ENCODE data around the gene ZNF738. TPM values are rescaled to one million over a fixed set of nuclear protein-coding genes. Genes with fewer than 3 reads are reported as not detected.
"Not testable (repeated sequence)": the region's sequence is repeated elsewhere in the genome, so short reads cannot be mapped to it uniquely, and the experiment has no call there.

ZNF738 gene
- total RNA-seq = 10 to 100 TPM; 12.4 to 15.5 TPM

- Mint-ChIP-seq H3K9me3 (peaks cover 0 to 4% of the 10 kb centered on the region in 2 donors), H3K27ac (peak within 1 kb of the TSS; percentile 90 to 98), H3K36me3 (peaks cover 19 to 43% of the 10 kb centered on the region in 2 donors)
- ATAC-seq (peak; percentile 98), DNase-seq (ENCODE audit: low spot score in 2 of 2) (peak; percentile 82 to 91)
Observed at GRCh38 chr19:21358768-21359451, at the start of gene ZNF738. TSS of gene ZNF738 (plus strand) at chr19:21359000. CDS start at chr19:21359141, 141 bp downstream.

DNA sequence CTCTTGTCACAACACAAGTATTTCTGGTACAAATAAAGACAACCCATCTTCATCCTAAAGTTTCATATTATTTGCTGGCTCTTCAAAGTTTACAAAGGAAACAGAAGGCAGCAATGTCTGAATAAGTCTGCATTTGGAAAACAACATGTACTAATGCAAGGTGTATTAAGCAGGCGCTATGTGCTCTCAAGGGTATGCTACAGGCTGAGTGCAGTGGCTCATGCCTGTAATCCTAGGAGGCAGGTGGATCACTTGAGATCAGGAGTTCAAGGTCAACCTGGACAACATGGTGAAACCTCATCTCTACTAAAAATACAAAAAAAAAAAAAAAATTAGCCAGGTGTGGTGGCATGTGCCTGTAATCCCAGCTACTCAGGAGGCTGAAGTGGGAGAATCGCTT is 46.0 kb upstream of the ZNF738 start:
- H3K36me3 Mint-ChIP-seq = peaks cover 12 to 51% of the 10 kb centered on the region in 2 donors
- not testable (repeated sequence) for ATAC-seq; H3K27ac Mint-ChIP-seq; H3K9me3 Mint-ChIP-seq; DNase-seq (ENCODE audit: low spot score in 2 of 2)

- H3K27ac Mint-ChIP-seq = peak overlapping the region in 1 of 2 donors; percentile 51
- H3K9me3 Mint-ChIP-seq = no peaks in the 10 kb centered on the region
- ATAC-seq = peak; percentile 9 to 39
- DNase-seq (ENCODE audit: low spot score in 2 of 2) = no peak
- H3K36me3 Mint-ChIP-seq = peaks cover 6 to 49% of the 10 kb centered on the region in 2 donors
Observed at GRCh38 chr19:21314676-21315075, 44.1 kb upstream of the ZNF738 start.

DNA sequence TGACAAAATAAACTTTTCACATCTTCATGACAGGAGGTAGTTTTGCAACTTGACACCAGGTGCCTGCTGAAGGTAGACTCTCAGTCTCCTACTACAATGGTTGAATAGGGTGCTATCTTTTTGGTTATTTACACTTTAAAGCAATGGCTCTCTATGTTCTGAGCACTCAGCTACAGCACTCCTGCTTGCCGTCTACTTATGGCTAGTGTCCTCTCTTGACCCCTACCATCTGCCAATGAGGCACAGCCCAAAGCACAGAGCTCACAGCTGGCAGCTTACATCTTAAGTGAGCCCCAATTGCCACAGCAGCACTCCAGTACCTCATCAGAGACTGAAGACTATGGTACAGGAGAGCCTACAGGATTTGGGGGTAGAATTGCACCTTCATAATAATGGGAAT is 41.0 kb upstream of the ZNF738 start:
- H3K9me3 Mint-ChIP-seq = peaks cover 0 to 4% of the 10 kb centered on the region in 2 donors
- H3K27ac Mint-ChIP-seq = no peak overlapping the region
- peaks cover 6 to 69% of the 10 kb centered on the region in 2 donors for H3K36me3 Mint-ChIP-seq
- DNase-seq (ENCODE audit: low spot score in 2 of 2) = no peak
- no peak for ATAC-seq

DNA sequence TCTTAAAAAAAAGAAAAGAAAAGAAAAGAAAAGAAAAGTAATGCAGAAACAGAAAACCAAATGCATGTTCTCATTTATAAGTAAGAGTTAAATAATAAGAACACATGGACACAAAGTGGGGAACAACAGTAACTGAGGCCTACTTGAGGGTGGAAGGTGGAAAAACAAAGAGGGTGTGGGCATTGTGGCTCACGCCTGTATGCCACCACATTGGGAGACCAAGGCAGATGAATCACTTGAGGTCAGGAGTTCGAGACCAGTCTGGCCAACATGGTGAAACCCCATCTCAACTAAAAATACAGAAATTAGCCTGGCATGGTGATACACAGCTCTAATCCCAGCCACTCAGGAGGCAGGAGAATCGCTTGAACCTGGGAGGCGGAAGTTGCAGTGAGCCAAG is 37.7 kb upstream of the ZNF738 start:
- peak in 1 of 2 donors; percentile 84 for ATAC-seq
- Mint-ChIP-seq H3K27ac (peak overlapping the region; percentile 25 to 63), H3K36me3 (peaks cover 13 to 80% of the 10 kb centered on the region in 2 donors), H3K9me3 (peaks cover 4 to 13% of the 10 kb centered on the region in 2 donors)
- no peak for DNase-seq (ENCODE audit: low spot score in 2 of 2)

DNA sequence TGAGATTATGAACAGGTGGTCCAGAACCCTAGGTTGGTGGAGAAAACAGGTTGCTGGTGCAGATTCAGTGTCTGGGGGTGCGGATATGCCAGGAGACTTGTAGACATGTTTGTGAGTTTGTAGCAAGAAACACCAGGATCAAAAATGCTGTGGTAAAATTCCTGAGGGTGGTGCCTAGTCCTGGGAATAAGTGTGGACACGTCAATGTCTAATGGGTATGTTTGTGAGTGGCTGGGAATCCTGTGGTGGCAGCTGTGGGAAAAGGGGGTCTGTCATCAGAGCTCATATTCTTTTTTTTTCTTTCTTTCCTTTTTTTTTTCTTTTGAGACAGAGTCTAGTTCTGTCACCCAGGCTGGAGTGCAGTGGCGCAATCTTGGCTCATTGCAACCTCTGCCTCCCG is 36.8 kb upstream of the ZNF738 start:
- Mint-ChIP-seq H3K27ac (peak overlapping the region; percentile 9 to 63), H3K9me3 (peaks cover 7 to 17% of the 10 kb centered on the region in 2 donors), H3K36me3 (peaks cover 19 to 85% of the 10 kb centered on the region in 2 donors)
- ATAC-seq = no peak
- DNase-seq (ENCODE audit: low spot score in 2 of 2) = no peak

GRCh38 chr19:21322528-21322927 is 36.3 kb upstream of the ZNF738 start:
- Mint-ChIP-seq H3K36me3 (peaks cover 19 to 85% of the 10 kb centered on the region in 2 donors), H3K9me3 (peaks cover 7 to 17% of the 10 kb centered on the region in 2 donors), H3K27ac (no peak overlapping the region)
- DNase-seq (ENCODE audit: low spot score in 2 of 2) (no peak), ATAC-seq (no peak)

GRCh38 chr19:21323000-21323399 is 35.8 kb upstream of the ZNF738 start:
- no peak overlapping the region for H3K27ac Mint-ChIP-seq
- peaks cover 23 to 85% of the 10 kb centered on the region in 2 donors for H3K36me3 Mint-ChIP-seq
- ATAC-seq = no peak
- H3K9me3 Mint-ChIP-seq = peaks cover 7 to 17% of the 10 kb centered on the region in 2 donors
- no peak for DNase-seq (ENCODE audit: low spot score in 2 of 2)

DNA sequence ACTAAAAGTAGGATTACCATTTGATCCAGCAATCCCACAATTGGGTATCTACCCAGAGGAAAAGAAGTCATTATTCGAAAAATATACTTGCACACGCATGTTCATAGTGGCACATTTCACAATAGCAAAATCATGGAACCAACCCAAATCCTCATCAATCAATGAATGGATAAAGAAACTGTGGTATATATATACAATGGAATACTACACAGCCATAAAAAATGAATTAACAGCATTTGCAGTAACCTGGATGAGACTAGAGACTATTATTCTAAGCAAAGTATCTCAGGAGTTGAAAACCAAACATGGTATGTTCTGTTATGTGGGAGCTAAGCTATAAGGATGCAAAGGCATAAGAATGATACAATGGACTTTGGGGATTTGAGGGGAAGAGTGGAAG is 32.6 kb upstream of the ZNF738 start:
- Mint-ChIP-seq H3K27ac (no peak overlapping the region), H3K9me3 (peaks cover 7 to 17% of the 10 kb centered on the region in 2 donors), H3K36me3 (peaks cover 24 to 83% of the 10 kb centered on the region in 2 donors)
- ATAC-seq (no peak), DNase-seq (ENCODE audit: low spot score in 2 of 2) (no peak)

- DNase-seq (ENCODE audit: low spot score in 2 of 2) (no peak), ATAC-seq (no peak)
- peaks cover 7 to 13% of the 10 kb centered on the region in 2 donors for H3K9me3 Mint-ChIP-seq
- H3K36me3 Mint-ChIP-seq = peaks cover 24 to 61% of the 10 kb centered on the region in 2 donors
- H3K27ac Mint-ChIP-seq = peak overlapping the region; percentile 90 to 99
Observed at GRCh38 chr19:21328406-21328805, 30.4 kb upstream of the ZNF738 start.

GRCh38 chr19:21328885-21329605 is 29.8 kb upstream of the ZNF738 start, which contains the start of gene ZNF708:
TSS of gene ZNF708 (minus strand) at chr19:21329410. CDS start at chr19:21329212, 198 bp downstream.
- Mint-ChIP-seq H3K9me3 (peaks cover 7 to 13% of the 10 kb centered on the region in 2 donors), H3K27ac (peak within 1 kb of the TSS; percentile 90 to 99), H3K36me3 (peaks cover 24 to 58% of the 10 kb centered on the region in 2 donors)
- DNase-seq (ENCODE audit: low spot score in 2 of 2) = peak; percentile 73 to 87
- ATAC-seq = peak; percentile 99 to 100

GRCh38 chr19:21335721-21336120 is 23.1 kb upstream of the ZNF738 start:
- Mint-ChIP-seq H3K27ac (no peak overlapping the region), H3K36me3 (peaks cover 30% of the 10 kb centered on the region in 2 donors), H3K9me3 (peaks cover 18 to 25% of the 10 kb centered on the region in 2 donors)
- ATAC-seq (no peak), DNase-seq (ENCODE audit: low spot score in 2 of 2) (no peak)

DNA sequence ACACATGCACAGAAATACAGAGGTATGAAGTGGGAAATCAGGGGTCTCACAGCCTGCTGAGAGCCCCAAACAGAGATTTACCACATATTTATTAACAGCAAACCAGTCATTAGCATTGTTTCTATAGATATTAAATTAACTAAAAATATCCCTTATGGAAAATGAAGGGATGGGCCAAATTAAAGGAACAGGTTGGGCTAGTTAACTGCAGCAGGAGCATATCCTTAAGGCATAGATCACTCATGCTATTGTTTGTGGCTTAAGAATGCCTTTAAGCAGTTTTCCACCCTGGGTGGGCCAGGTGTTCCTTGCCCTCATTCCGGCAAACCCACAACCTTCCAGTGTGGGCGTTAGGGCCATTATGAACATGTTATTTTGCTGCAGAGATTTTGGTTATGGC is 14.0 kb upstream of the ZNF738 start:
- not testable (repeated sequence) for DNase-seq (ENCODE audit: low spot score in 2 of 2); ATAC-seq
- peaks cover 10 to 17% of the 10 kb centered on the region in 2 donors for H3K9me3 Mint-ChIP-seq

DNA sequence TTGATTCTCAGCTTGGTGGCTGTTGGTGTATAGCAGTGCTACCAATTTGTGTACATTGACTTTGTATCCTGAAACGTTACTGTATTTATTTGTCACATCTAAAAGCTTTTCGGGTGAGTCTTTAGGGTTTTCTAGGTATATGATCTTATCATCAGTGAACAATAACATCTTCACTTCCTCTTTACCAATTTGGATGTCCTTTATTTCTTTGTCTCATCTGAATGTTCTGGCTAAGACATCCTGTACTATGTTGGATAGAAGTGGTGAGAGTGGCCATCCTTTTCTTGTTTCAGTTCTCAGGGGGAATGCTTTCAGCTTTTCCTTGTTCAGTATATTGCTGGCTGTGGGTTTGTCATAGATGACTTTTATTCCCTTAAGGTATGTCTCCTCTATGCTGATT is 6.0 kb upstream of the ZNF738 start:
- DNase-seq (ENCODE audit: low spot score in 2 of 2) (no peak), ATAC-seq (no peak)
- Mint-ChIP-seq H3K36me3 (peaks cover 12 to 15% of the 10 kb centered on the region in 2 donors), H3K27ac (no peak overlapping the region), H3K9me3 (peaks cover 10 to 16% of the 10 kb centered on the region in 2 donors)

More for the DNA sequence above, 14.0 kb upstream of the ZNF738 start:
- peaks cover 10 to 15% of the 10 kb centered on the region in 2 donors for H3K36me3 Mint-ChIP-seq
- not testable (repeated sequence) for H3K27ac Mint-ChIP-seq

- ATAC-seq = no peak
- DNase-seq (ENCODE audit: low spot score in 2 of 2) = no peak
- Mint-ChIP-seq H3K9me3 (peaks cover 1 to 5% of the 10 kb centered on the region in 2 donors), H3K27ac (no peak overlapping the region), H3K36me3 (peaks cover 39 to 70% of the 10 kb centered on the region in 2 donors)
Observed at GRCh38 chr19:21362291-21362690, 3.5 kb downstream of the ZNF738 start.

DNA sequence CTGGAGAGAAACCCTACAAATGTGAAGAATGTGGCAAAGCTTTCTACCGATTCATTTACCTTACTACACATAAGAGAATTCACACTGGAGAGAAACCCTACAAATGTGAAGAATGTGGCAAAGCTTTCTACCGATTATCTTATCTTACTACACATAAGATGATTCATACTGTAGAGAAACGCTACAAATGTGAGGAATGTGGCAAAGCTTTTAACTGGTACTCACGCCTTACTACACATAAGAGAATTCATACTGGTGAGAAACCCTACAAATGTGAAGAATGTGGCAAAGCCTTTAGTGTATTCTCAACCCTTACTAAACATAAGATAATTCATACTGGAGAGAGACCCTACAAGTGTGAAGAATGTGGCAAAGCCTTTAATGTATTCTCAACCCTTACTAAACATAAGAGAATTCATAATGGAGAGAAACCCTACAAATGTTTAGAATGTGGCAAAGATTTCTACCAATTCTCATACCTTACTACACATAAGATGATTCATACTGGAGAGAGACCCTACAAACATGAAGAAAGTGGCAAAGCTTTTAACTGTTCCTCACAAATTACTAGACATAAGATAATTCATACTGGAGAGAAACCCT is 25.3 kb downstream of the ZNF738 start:
- H3K9me3 Mint-ChIP-seq = peaks cover 46% of the 10 kb centered on the region in 2 donors
- DNase-seq (ENCODE audit: low spot score in 2 of 2) (no peak), ATAC-seq (no peak)
- H3K36me3 Mint-ChIP-seq = peaks cover 69 to 73% of the 10 kb centered on the region in 2 donors
- no peak overlapping the region for H3K27ac Mint-ChIP-seq

GRCh38 chr19:21396121-21396520 is 37.3 kb downstream of the ZNF738 start:
- Mint-ChIP-seq H3K27ac (peak overlapping the region in 1 of 2 donors; percentile 93), H3K9me3 (peaks cover 12 to 19% of the 10 kb centered on the region in 2 donors), H3K36me3 (peaks cover 24 to 59% of the 10 kb centered on the region in 2 donors)
- no peak for ATAC-seq
- no peak for DNase-seq (ENCODE audit: low spot score in 2 of 2)
